Neutrophil (primary cell): ENCODE measurements around the gene KRT4.

Source experiments
- H3K27ac ChIP-seq: fragments of 200-600 bp; sonication (generic); 2 replicates; pipeline ENCODE4 v1.5.1; 2016; ENCODE audit warnings: mild to moderate bottlenecking, moderate library complexity
- H3K27me3 ChIP-seq: fragments of 200-600 bp; sonication (generic); 2 replicates; pipeline ENCODE4 v1.6.0; 2016; ENCODE audit warnings: mild to moderate bottlenecking
- H3K36me3 ChIP-seq: fragments of 200-600 bp; sonication (generic); 2 replicates; pipeline ENCODE4 v1.5.1; 2017
- H3K4me1 ChIP-seq, 2 experiments: fragments of 200-600 bp in 1 of 2; sonication (generic) in 1 of 2; 1 replicate in 1 of 2; 2 replicates in 1 of 2; pipeline versions ENCODE4 v1.5.1 to v1.6.1; 2013 to 2016; ENCODE audit warnings: low read depth in 1 of 2, low read length in 1 of 2, mild to moderate bottlenecking in 1 of 2, moderate library complexity in 1 of 2; ENCODE audit not compliant: control insufficient read depth in 1 of 2, insufficient read depth in 1 of 2
- H3K4me3 ChIP-seq, 2 experiments: fragments of 200-600 bp in 1 of 2; sonication (generic) in 1 of 2; 1 replicate in 1 of 2; 2 replicates in 1 of 2; pipeline ENCODE4 v1.5.1; 2013 to 2016; ENCODE audit warnings: low read depth in 1 of 2, low read length in 1 of 2, mild to moderate bottlenecking in 1 of 2, moderate library complexity in 1 of 2
- H3K9me3 ChIP-seq: fragments of 200-600 bp; sonication (generic); 2 replicates; pipeline ENCODE4 v1.5.1; 2016
- CTCF ChIP-seq: fragments of 200-600 bp; sonication (generic); IDR thresholded peaks from 2 replicates; pipeline ENCODE4 v1.5.1; 2016; ENCODE audit warnings: antibody characterized with exemption

The KRT4 gene

GRCh38 chr12:52831251-52831650 lies 17.3 kb upstream of the KRT4 start:
- Histone ChIP-seq H3K4me1 (no peaks in the 10 kb centered on the region), H3K36me3 (no peaks in the 10 kb centered on the region), H3K27me3 (no peaks in the 10 kb centered on the region), H3K27ac (no peak overlapping the region), H3K4me3 (no peak overlapping the region), H3K9me3 (no peaks in the 10 kb centered on the region)
- no peak for TF ChIP-seq CTCF

GRCh38 chr12:52829986-52830770 lies 16.3 kb upstream of the KRT4 start:
- H3K4me3 ChIP-seq: no peak overlapping the region
- no peaks in the 10 kb centered on the region for H3K9me3 ChIP-seq
- no peaks in the 10 kb centered on the region for H3K4me1 ChIP-seq
- H3K36me3 ChIP-seq: no peaks in the 10 kb centered on the region
- H3K27me3 ChIP-seq: no peaks in the 10 kb centered on the region
- no peak for TF ChIP-seq CTCF
- no peak overlapping the region for H3K27ac ChIP-seq

GRCh38 chr12:52828591-52829021 lies 14.7 kb upstream of the KRT4 start:
- no peaks in the 10 kb centered on the region for H3K27me3 ChIP-seq
- no peak for TF ChIP-seq CTCF
- H3K9me3 ChIP-seq: no peaks in the 10 kb centered on the region
- no peak overlapping the region for H3K27ac ChIP-seq
- H3K36me3 ChIP-seq: no peaks in the 10 kb centered on the region
- no peaks in the 10 kb centered on the region for H3K4me1 ChIP-seq
- H3K4me3 ChIP-seq: no peak overlapping the region

- no peaks in the 10 kb centered on the region for H3K4me1 ChIP-seq
- H3K4me3 ChIP-seq: no peak overlapping the region
- no peak for TF ChIP-seq CTCF
- H3K27ac ChIP-seq: no peak overlapping the region
- H3K36me3 ChIP-seq: no peaks in the 10 kb centered on the region
- no peaks in the 10 kb centered on the region for H3K9me3 ChIP-seq
- H3K27me3 ChIP-seq: no peaks in the 10 kb centered on the region
Measured at GRCh38 chr12:52828156-52828555, 14.2 kb upstream of the KRT4 start.

- no peaks in the 10 kb centered on the region for H3K9me3 ChIP-seq
- H3K4me1 ChIP-seq: no peaks in the 10 kb centered on the region
- no peak overlapping the region for H3K27ac ChIP-seq
- H3K36me3 ChIP-seq: no peaks in the 10 kb centered on the region
- no peaks in the 10 kb centered on the region for H3K27me3 ChIP-seq
- no peak for TF ChIP-seq CTCF
- no peak overlapping the region for H3K4me3 ChIP-seq
Measured at GRCh38 chr12:52827499-52828090, 13.7 kb upstream of the KRT4 start.
